ENCODE results near the gene SRGAP2. TPM values are rescaled to one million over a fixed set of nuclear protein-coding genes. Genes with fewer than 3 reads are reported as not detected.
"Not testable (repeated sequence)": the region's sequence is repeated elsewhere in the genome, so short reads cannot be mapped to it uniquely, and the experiment has no call there.

The SRGAP2 gene
- total RNA-seq, 2 experiments from 2014 or later: 55.4 to 56.2 TPM

DNA sequence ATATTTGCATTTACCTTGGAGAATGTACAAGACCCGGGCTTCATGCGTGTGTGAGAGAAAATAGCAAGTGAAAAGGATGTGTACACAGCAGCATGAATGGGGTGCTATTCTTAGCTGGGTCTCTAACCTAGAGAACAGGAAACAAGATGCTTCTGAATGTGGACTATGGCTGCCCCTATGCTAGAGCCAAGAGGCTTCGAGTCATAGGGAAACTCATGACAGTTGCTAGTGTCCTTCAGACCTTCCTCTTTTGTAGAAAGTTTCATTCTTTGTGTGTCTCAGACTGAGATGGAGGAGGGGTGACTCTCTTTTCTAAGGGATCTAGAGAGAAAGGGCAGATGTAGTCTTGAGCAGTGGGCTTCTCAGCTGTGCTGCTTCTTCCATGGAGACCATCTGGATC is 40.0 kb downstream of the SRGAP2 start:
- intact Hi-C loops (cut with micrococcal nuclease); POLR2A ChIA-PET; H3K4me3 Mint-ChIP-seq; CTCF ChIA-PET; H3K36me3 Mint-ChIP-seq; H3K4me1 Mint-ChIP-seq (ENCODE audit: low read depth); H3K27me3 Mint-ChIP-seq; H3K9me3 Mint-ChIP-seq; H3K27ac Mint-ChIP-seq: not testable (repeated sequence)
- peak; percentile 15 for DNase-seq

DNA sequence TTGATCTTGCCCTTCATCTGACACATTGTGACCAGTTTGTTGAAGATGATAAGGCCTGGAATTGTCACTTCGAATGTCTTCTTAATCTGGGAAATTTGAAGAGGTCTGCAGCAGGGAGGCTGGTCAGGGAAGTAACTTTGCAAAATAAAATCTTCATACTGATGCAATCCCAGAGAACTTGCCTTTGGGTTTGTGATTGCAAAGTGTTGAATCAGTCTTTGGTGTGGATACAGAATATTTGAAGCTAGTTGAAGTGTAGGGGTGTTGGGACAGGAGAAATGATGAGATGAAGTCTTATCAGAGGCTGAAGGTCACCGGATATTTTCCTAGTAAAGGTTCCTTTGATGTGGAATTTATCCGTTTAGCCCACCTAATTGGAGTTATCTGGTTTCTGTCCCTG is 42.1 kb downstream of the SRGAP2 start:
- H3K27me3 Mint-ChIP-seq; H3K4me1 Mint-ChIP-seq (ENCODE audit: low read depth); H3K4me3 Mint-ChIP-seq; DNase-seq; H3K36me3 Mint-ChIP-seq; CTCF ChIA-PET; H3K9me3 Mint-ChIP-seq; intact Hi-C loops (cut with micrococcal nuclease); POLR2A ChIA-PET; H3K27ac Mint-ChIP-seq: not testable (repeated sequence)

DNA sequence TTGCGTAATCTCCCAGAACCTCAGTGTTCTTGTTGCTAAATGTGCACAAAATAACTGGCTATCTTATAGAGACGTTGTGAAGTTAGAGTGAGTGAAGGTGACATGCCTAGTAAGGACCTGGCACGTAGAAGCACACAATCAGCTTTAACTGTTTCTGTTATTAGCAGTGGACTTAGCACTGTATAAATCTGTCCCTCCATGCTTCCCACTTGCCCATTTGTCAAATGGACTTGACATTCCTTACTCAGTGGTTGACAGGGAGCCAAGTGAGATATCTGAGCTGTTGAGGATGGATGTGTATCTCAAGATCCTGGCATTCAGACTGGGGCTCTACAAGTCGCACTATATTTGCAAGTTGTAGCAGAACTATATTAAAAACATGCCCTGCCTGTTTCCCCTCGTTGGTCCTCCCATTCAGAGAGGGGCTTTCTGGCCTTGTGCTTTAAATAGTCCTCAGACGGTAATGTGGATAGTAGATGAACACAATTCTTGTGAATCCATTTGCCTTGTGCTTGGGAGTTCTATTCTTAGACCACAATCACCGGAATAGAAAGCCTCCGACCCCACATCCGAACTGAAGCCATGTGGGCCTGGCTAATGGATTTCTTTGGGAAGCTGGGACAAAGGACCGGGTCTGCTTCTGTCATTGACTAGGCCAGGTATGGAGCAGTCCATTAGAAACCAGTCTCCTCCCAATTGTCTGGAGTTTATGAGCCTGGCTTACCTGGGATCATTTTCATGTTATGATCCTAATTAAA is 43.0 kb downstream of the SRGAP2 start:
- DNase-seq; H3K27ac Mint-ChIP-seq; H3K27me3 Mint-ChIP-seq; CTCF ChIA-PET; H3K9me3 Mint-ChIP-seq; H3K4me1 Mint-ChIP-seq (ENCODE audit: low read depth); H3K4me3 Mint-ChIP-seq; POLR2A ChIA-PET; intact Hi-C loops (cut with micrococcal nuclease); H3K36me3 Mint-ChIP-seq: not testable (repeated sequence)

DNA sequence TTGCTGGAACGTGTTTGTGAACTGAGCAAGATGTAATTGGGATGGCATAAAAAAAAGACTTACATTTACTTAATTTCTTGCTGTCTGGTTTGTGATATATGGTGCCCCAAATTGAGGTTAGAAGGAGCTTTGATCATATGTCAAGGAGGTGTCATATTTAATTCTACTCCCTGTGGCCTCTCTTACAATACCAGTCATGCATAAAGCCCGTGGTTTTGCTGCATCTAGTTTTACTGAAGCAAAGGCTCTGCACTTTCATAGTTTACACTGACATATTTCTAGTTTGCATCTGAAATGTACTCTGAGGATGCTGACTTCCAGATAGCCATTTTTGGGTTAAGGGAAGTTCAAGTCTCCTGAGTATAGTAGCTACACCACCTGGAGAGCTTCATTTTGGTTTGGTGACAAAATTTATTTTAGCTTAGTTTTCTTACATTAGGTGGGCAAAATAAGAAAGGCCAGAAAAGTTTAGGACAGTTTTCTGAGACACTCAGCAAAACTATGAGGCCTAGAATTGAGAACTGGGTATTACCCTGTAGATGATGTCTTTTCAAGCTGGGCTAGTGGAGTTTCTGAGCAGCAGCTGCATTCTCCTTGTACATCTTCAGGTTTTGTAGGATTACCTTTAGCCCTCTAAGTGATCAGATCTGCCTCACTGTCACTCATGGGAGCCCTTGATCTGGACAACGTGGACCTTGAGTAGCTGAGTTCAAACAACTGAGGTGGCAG is 47.8 kb downstream of the SRGAP2 start:
- H3K36me3 Mint-ChIP-seq; H3K4me1 Mint-ChIP-seq (ENCODE audit: low read depth); H3K27ac Mint-ChIP-seq; CTCF ChIA-PET; H3K4me3 Mint-ChIP-seq; POLR2A ChIA-PET; intact Hi-C loops (cut with micrococcal nuclease); H3K27me3 Mint-ChIP-seq; H3K9me3 Mint-ChIP-seq; DNase-seq: not testable (repeated sequence)

DNA sequence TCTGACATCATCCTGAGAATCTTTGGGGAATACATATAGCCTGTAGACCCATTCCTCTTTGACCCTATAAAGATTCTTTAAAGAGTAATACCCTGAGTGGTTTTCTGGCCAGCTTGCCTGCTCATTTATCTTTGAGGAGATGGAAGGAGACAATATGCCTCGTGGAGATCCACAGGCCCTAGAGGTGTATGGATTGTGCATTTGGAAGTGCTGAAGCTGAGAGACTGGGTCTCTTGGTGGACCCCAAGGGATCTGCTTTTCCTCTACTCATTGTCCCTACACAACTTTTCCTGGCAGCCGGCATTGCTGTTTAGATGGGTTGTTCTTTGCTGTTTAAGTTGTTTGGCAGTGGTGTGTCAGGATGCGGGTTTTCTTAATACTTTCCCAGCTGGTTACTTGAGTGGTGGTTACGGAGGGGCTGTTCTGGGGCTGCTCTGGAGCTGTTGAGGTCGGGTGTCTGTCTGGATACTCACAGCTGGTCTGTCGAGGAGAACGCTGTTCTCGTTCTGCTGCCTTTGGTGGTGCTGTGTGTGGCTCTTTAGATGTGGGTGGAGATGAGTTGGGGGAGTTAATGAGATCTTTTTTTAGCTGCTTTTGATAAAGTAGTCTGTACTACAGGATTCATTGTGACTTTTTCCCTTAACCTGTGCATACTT is 49.5 kb downstream of the SRGAP2 start:
- H3K27ac Mint-ChIP-seq; CTCF ChIA-PET; H3K9me3 Mint-ChIP-seq; H3K4me1 Mint-ChIP-seq (ENCODE audit: low read depth); intact Hi-C loops (cut with micrococcal nuclease); DNase-seq; H3K36me3 Mint-ChIP-seq; H3K27me3 Mint-ChIP-seq; H3K4me3 Mint-ChIP-seq; POLR2A ChIA-PET: not testable (repeated sequence)

Other genes with a start within 250 kb of the SRGAP2 start
- gene RAB7B, start 200.1 kb upstream of the SRGAP2 start, total RNA-seq: not detected
- gene CTSE, start 179.6 kb upstream of the SRGAP2 start, total RNA-seq: not detected
- gene RHEX, start 150.4 kb upstream of the SRGAP2 start, total RNA-seq: not detected
- not detected for gene AVPR1B, start 86.2 kb upstream of the SRGAP2 start, total RNA-seq
- 10 to 100 TPM; 28.5 to 31.5 TPM for gene FAM72A, start 702 bp upstream of the SRGAP2 start, total RNA-seq